K562 (cell line): ENCODE results near the gene SLC22A4. TPM values are rescaled to one million over a fixed set of nuclear protein-coding genes. Genes with fewer than 3 reads are reported as not detected.
A peak's percentile ranks its signal among the peaks of the same experiment; 100 is the strongest.

Source experiments
- ARHGAP35 ChIP-seq: fragments of 450-650 bp; IDR thresholded peaks from 2 replicates; pipeline ENCODE4 v1.6.1; 2018; ENCODE audit not compliant: partially characterized antibody
- ARID3B ChIP-seq: fragments of 250-450 bp; sonication (Bioruptor Pico); IDR thresholded peaks from 2 replicates; pipeline ENCODE4 v1.4.0; 2020; ENCODE audit warnings: borderline replicate concordance
- CHD1 ChIP-seq: fragments of 200-600 bp; sonication (generic); IDR thresholded peaks from one replicate; pipeline ENCODE4 v1.6.1; 2012; ENCODE audit warnings: mild to moderate bottlenecking, moderate library complexity, low read length, inconsistent platforms
- COPS2 ChIP-seq: fragments of 450-650 bp; conservative IDR thresholded peaks from 2 replicates; pipeline ENCODE4 v1.6.1; 2016; ENCODE audit warnings: mild to moderate bottlenecking, moderate library complexity
- HSF4 ChIP-seq: fragments of 250-450 bp; sonication (Bioruptor Pico); IDR thresholded peaks from 2 replicates; pipeline ENCODE4 v2.1.2; 2022; ENCODE audit warnings: mild to moderate bottlenecking, moderate library complexity, borderline replicate concordance
- NCOA4 ChIP-seq: fragments of 450-650 bp; IDR thresholded peaks from 2 replicates; pipeline ENCODE4 v1.6.1; 2018; ENCODE audit warnings: mild to moderate bottlenecking; ENCODE audit not compliant: partially characterized antibody
- TBP ChIP-seq: optimal IDR thresholded peaks from 2 replicates; pipeline ENCODE3; 2011; ENCODE audit warnings: low read depth, low read length, improper control_type of control experiment
- TEAD4 ChIP-seq, 2 experiments: sonication (generic) in 1 of 2; formaldehyde crosslinking in 1 of 2; IDR thresholded peaks; 2 replicates each; pipeline versions ENCODE4 v1.6.1 to v1.8.0; 2012 to 2022; ENCODE audit warnings: borderline replicate concordance in 1 of 2, inconsistent platforms in 1 of 2, low read length in 1 of 2, mild to moderate bottlenecking in 1 of 2, missing genetic modification reagents in 1 of 2
- TOE1 ChIP-seq, 2 experiments: fragments of 450-650 bp in 1 of 2; sonication (generic) in 1 of 2; formaldehyde crosslinking in 1 of 2; IDR thresholded peaks; 2 replicates each; pipeline versions ENCODE4 v1.7.1 to v1.8.0; 2016 to 2022; ENCODE audit warnings: borderline replicate concordance in 2 of 2, mild to moderate bottlenecking in 2 of 2, antibody characterized with exemption in 1 of 2, inconsistent platforms in 1 of 2, low read depth in 1 of 2, missing genetic modification reagents in 1 of 2, moderate library complexity in 1 of 2
- ZFP36 ChIP-seq: fragments of 150-350 bp; IDR thresholded peaks from 2 replicates; pipeline ENCODE4 v1.6.1; 2018; ENCODE audit warnings: low read length, low read depth; ENCODE audit not compliant: partially characterized antibody
- ZNF143 ChIP-seq: sonication (generic); formaldehyde crosslinking; IDR thresholded peaks from 2 replicates; pipeline ENCODE4 v1.9.0; 2022; ENCODE audit warnings: mild to moderate bottlenecking, missing genetic modification reagents
- ZNF23 ChIP-seq: fragments of 250-450 bp; sonication (Bioruptor Pico); IDR thresholded peaks from 2 replicates; pipeline ENCODE4 v1.4.0; 2020; ENCODE audit warnings: mild to moderate bottlenecking
- ZNF324 ChIP-seq: fragments of 250-450 bp; sonication (Bioruptor Pico); IDR thresholded peaks from 2 replicates; pipeline ENCODE4 v1.4.0; 2020; ENCODE audit warnings: mild to moderate bottlenecking
- ZNF384 ChIP-seq: IDR thresholded peaks from 2 replicates; pipeline ENCODE4 v1.6.1; 2012; ENCODE audit warnings: low read depth, low read length, improper control_type of control experiment
- ZNF507 ChIP-seq: conservative IDR thresholded peaks from 2 replicates; pipeline ENCODE4 v1.6.1; 2017; ENCODE audit warnings: missing genetic modification characterization, missing compliant biosample characterization
- ZNF589 ChIP-seq: fragments of 200-800 bp; sonication (Bioruptor generic); IDR thresholded peaks from 2 replicates; pipeline ENCODE4 v1.6.1; 2016; ENCODE audit warnings: low read depth, missing genetic modification characterization, missing compliant biosample characterization
- ZNF668 ChIP-seq: fragments of 250-450 bp; sonication (Bioruptor Pico); IDR thresholded peaks from 2 replicates; pipeline ENCODE4 v1.8.0; 2022; ENCODE audit warnings: mild to moderate bottlenecking, inconsistent platforms
- ZNF79 ChIP-seq: fragments of 250-450 bp; sonication (Bioruptor Pico); IDR thresholded peaks from 2 replicates; pipeline ENCODE4 v1.4.0; 2020; ENCODE audit warnings: low read depth, mild to moderate bottlenecking, moderate library complexity
- polyA plus RNA-seq, 8 experiments: library from polyadenylated mRNA; depleted of rRNA in 4 of 8; stranded (reverse) in 5 of 8; unstranded in 3 of 8; fragments of >200 nt; fragmentation: Nextera tagmentation in 2 of 8; fragmentation: Illumina TruSeq in 1 of 8; extraction: Ambion mirVana in 2 of 8; extraction: Trizol in 1 of 8; gene quantifications; 2 replicates each; pipeline versions ENCODE4 v1.2.1 to v1.2.3, GENCODE V29; 2011 to 2014; ENCODE audit warnings: inconsistent platforms in 1 of 8, missing spikeins in 1 of 8
- total RNA-seq, 7 experiments: library from RNA; depleted of rRNA in 6 of 7; stranded (reverse); fragments of >200 nt in 6 of 7; fragmentation: Illumina TruSeq in 2 of 7; extraction: Trizol in 2 of 7; gene quantifications; 2 replicates each; pipeline versions ENCODE4 v1.2.1 to v1.2.3, GENCODE V29; 2011 to 2021; ENCODE audit warnings: low replicate concordance in 1 of 7
- TF ChIP-seq, protein P1 (sequence below): fragments of 250-450 bp; sonication (Bioruptor Pico); IDR thresholded peaks from 2 replicates; pipeline ENCODE4 v1.9.0; 2021; ENCODE audit warnings: mild to moderate bottlenecking, inconsistent platforms
- TF ChIP-seq, protein P2 (sequence below): fragments of 450-650 bp; IDR thresholded peaks from 2 replicates; pipeline ENCODE4 v1.6.1; 2016; ENCODE audit warnings: missing biosample characterization, missing genetic modification characterization
- TF ChIP-seq, protein P3 (sequence below): fragments of 450-650 bp; IDR thresholded peaks from 2 replicates; pipeline ENCODE4 v1.7.0; 2016; ENCODE audit warnings: borderline replicate concordance

SLC22A4 gene
- total and polyA plus RNA-seq, 9 of the 15 experiments (the other 6 are each of a cell fraction or from before 2014, with no cell fraction given) = 2.7 to 9.5 (median 6.2) TPM

GRCh38 chr5:132313961-132314432, 19.8 kb downstream of the SLC22A4 start (continued):
- no peak for TF ChIP-seq COPS2
- no peak for TF ChIP-seq ZFP36
- no peak for TF ChIP-seq ZNF668
- TF ChIP-seq HSF4 = peak; percentile 84; the same call in 1 of the 2 replicates
- 0 out of 2 replicates have a peak, but pooled peaks have one; percentile 41 for TF ChIP-seq TOE1 (IDR thresholded peaks at IDR 0.05; ENCODE audit: borderline replicate concordance)
- no peak for TF ChIP-seq TOE1 (CRISPR knock-in tag; IDR thresholded peaks at IDR 0.05; ENCODE audit: borderline replicate concordance, low read depth)
- TF ChIP-seq NCOA4 = no peak
- no peak for TF ChIP-seq CHD1
- peak; percentile 90 for TF ChIP-seq TEAD4 (IDR thresholded peaks at IDR 0.05; ENCODE audit: low read length)
- TF ChIP-seq TEAD4 (CRISPR knock-in tag; IDR thresholded peaks at IDR 0.05; ENCODE audit: borderline replicate concordance) = no peak
- no peak for TF ChIP-seq ZNF143
- no peak for TF ChIP-seq ARHGAP35
- no peak for TF ChIP-seq ZNF589 (CRISPR knock-in tag)
- TF ChIP-seq ZNF79 (CRISPR knock-in tag) = no peak
- TF ChIP-seq, protein P1, sequence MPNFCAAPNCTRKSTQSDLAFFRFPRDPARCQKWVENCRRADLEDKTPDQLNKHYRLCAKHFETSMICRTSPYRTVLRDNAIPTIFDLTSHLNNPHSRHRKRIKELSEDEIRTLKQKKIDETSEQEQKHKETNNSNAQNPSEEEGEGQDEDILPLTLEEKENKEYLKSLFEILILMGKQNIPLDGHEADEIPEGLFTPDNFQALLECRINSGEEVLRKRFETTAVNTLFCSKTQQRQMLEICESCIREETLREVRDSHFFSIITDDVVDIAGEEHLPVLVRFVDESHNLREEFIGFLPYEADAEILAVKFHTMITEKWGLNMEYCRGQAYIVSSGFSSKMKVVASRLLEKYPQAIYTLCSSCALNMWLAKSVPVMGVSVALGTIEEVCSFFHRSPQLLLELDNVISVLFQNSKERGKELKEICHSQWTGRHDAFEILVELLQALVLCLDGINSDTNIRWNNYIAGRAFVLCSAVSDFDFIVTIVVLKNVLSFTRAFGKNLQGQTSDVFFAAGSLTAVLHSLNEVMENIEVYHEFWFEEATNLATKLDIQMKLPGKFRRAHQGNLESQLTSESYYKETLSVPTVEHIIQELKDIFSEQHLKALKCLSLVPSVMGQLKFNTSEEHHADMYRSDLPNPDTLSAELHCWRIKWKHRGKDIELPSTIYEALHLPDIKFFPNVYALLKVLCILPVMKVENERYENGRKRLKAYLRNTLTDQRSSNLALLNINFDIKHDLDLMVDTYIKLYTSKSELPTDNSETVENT (CRISPR knock-in tag) = 0 out of 2 replicates have a peak, but pooled peaks have one; percentile 46
- TF ChIP-seq, protein P2, sequence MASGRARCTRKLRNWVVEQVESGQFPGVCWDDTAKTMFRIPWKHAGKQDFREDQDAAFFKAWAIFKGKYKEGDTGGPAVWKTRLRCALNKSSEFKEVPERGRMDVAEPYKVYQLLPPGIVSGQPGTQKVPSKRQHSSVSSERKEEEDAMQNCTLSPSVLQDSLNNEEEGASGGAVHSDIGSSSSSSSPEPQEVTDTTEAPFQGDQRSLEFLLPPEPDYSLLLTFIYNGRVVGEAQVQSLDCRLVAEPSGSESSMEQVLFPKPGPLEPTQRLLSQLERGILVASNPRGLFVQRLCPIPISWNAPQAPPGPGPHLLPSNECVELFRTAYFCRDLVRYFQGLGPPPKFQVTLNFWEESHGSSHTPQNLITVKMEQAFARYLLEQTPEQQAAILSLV (tag) = no peak
- TF ChIP-seq ZNF324 (CRISPR knock-in tag) = no peak
- TF ChIP-seq TBP = no peak
- no peak for TF ChIP-seq ZNF507 (tag)
- TF ChIP-seq, protein P3, sequence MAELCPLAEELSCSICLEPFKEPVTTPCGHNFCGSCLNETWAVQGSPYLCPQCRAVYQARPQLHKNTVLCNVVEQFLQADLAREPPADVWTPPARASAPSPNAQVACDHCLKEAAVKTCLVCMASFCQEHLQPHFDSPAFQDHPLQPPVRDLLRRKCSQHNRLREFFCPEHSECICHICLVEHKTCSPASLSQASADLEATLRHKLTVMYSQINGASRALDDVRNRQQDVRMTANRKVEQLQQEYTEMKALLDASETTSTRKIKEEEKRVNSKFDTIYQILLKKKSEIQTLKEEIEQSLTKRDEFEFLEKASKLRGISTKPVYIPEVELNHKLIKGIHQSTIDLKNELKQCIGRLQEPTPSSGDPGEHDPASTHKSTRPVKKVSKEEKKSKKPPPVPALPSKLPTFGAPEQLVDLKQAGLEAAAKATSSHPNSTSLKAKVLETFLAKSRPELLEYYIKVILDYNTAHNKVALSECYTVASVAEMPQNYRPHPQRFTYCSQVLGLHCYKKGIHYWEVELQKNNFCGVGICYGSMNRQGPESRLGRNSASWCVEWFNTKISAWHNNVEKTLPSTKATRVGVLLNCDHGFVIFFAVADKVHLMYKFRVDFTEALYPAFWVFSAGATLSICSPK = no peak
- no peak for TF ChIP-seq ZNF384
- no peak for TF ChIP-seq ZNF23
- TF ChIP-seq ARID3B = no peak
